HepG2 (cell line): Measurements from ENCODE around the gene PLAAT1. TPM values are rescaled to one million over a fixed set of nuclear protein-coding genes. Genes with fewer than 3 reads are reported as not detected.

Experiments
- ATAC-seq: fragments of 200-7000 bp; cut with Tn5 transposase; 3 replicates; pipeline ENCODE4 v1.9.1; 2020; ENCODE audit warnings: mild to moderate bottlenecking, moderate library complexity
- BruUV-seq: library from RNA; stranded (reverse); fragments of 400-500 nt; replicated peaks from 2 replicates; lab custom pipeline; 2021; lab: Mats Ljungman, UMichigan
- CTCF ChIA-PET: fragments of 300-600 bp; formaldehyde crosslinking; extraction: SDS; loops from one replicate; lab custom pipeline; 2021; ENCODE audit warnings: low total read pairs, inconsistent platforms, low intra/inter-chr PET ratio; lab: Yijun Ruan, JAX
- POLR2A ChIA-PET: fragments of 350-600 bp; sonication (Branson Sonifier 250); formaldehyde crosslinking; loops from one replicate; lab custom pipeline; 2020; ENCODE audit warnings: antibody characterized with exemption, inconsistent platforms; lab: Yijun Ruan, JAX
- DNase-seq: peaks from one replicate; pipeline ENCODE4 v3.0.0-alpha.2; 2015; ENCODE audit warnings: low spot score
- FAIRE-seq: peaks from 3 replicates; lab custom pipeline; 2011; peaks lifted over from hg19 to GRCh38; lab: Jason Lieb, UNC
- H2AFZ ChIP-seq: one replicate; pipeline ENCODE4 v1.6.1; 2011; ENCODE audit warnings: low read length, inconsistent platforms
- H3K27ac ChIP-seq: fragments of 300-600 bp; 3 replicates; pipeline ENCODE4 v1.8.0; 2011; ENCODE audit warnings: mixed run types, mild to moderate bottlenecking, mixed read lengths, low read length, inconsistent platforms; ENCODE audit not compliant: insufficient read depth; ENCODE audit errors: extremely low read length
- H3K27me3 ChIP-seq, 2 experiments: fragments of 200-600 bp in 1 of 2; 2 replicates in 1 of 2; 3 replicates in 1 of 2; pipeline versions ENCODE4 v1.6.0 to v1.8.0; 2011; ENCODE audit warnings: low read length in 2 of 2, mild to moderate bottlenecking in 2 of 2, moderate library complexity in 2 of 2, inconsistent platforms in 1 of 2; ENCODE audit not compliant: insufficient read depth in 2 of 2, control insufficient read depth in 1 of 2
- H3K36me3 ChIP-seq, 2 experiments: fragments of 200-600 bp in 1 of 2; replicated peaks in 1 of 2; 2 replicates in 1 of 2; 3 replicates in 1 of 2; pipeline versions ENCODE4 v1.5.1 to v1.8.0; 2011; ENCODE audit warnings: low read length in 2 of 2, inconsistent platforms in 1 of 2; ENCODE audit not compliant: insufficient read depth in 2 of 2, control insufficient read depth in 1 of 2
- H3K4me1 ChIP-seq: 2 replicates; pipeline ENCODE4 v1.5.1; 2012; ENCODE audit warnings: low read length, inconsistent platforms; ENCODE audit not compliant: insufficient read depth
- H3K4me2 ChIP-seq: 2 replicates; pipeline ENCODE4 v1.6.0; 2011; ENCODE audit warnings: low read depth, low read length, inconsistent platforms
- H3K4me3 ChIP-seq, 3 experiments: fragments of 200-600 bp in 1 of 3; sonication (generic), shearing (Covaris generic) in 1 of 3; replicated peaks in 1 of 3; 2 replicates each; pipeline ENCODE4 v1.5.1; 2011 to 2016; ENCODE audit warnings: low read length in 3 of 3, inconsistent platforms in 2 of 3, low read depth in 2 of 3, mild to moderate bottlenecking in 2 of 3, control low read depth in 1 of 3, mixed read lengths in 1 of 3; ENCODE audit not compliant: insufficient read depth in 1 of 3
- H3K79me2 ChIP-seq: one replicate; pipeline ENCODE4 v1.6.1; 2011; ENCODE audit warnings: low read length, inconsistent platforms; ENCODE audit not compliant: insufficient read depth
- H3K9ac ChIP-seq: 2 replicates; pipeline ENCODE4 v1.6.0; 2011; ENCODE audit warnings: mild to moderate bottlenecking, low read depth, low read length, inconsistent platforms; ENCODE audit not compliant: insufficient read depth
- H3K9me3 ChIP-seq: 2 replicates; pipeline ENCODE4 v1.5.1; 2012; ENCODE audit warnings: mild to moderate bottlenecking, low read length
- H4K20me1 ChIP-seq: 2 replicates; pipeline ENCODE4 v1.6.0; 2011; ENCODE audit warnings: inconsistent platforms, mild to moderate bottlenecking, low read length, moderate library complexity; ENCODE audit not compliant: insufficient read depth
- AGO2 ChIP-seq: fragments of 200-400 bp; formaldehyde crosslinking; optimal IDR thresholded peaks from 2 replicates; pipeline ENCODE3; 2017; ENCODE audit warnings: mild to moderate bottlenecking, low read depth, low read length, moderate library complexity
- BCL3 ChIP-seq: sonication (generic); formaldehyde crosslinking; IDR thresholded peaks from 2 replicates; pipeline ENCODE4 v1.5.1; 2020; ENCODE audit warnings: mild to moderate bottlenecking, missing genetic modification reagents, moderate library complexity
- NBN ChIP-seq: fragments of 450-650 bp; conservative IDR thresholded peaks from 2 replicates; pipeline ENCODE4 v1.6.1; 2017
- NFKBIZ ChIP-seq: IDR thresholded peaks from 2 replicates; pipeline ENCODE4 v1.6.1; 2018; ENCODE audit warnings: missing genetic modification reagents, missing compliant biosample characterization
- SALL2 ChIP-seq: sonication (generic); formaldehyde crosslinking; IDR thresholded peaks from 2 replicates; pipeline ENCODE4 v1.8.1; 2023; ENCODE audit warnings: mild to moderate bottlenecking, missing genetic modification reagents, inconsistent platforms
- ZBTB20 ChIP-seq: sonication (generic); formaldehyde crosslinking; IDR thresholded peaks from 2 replicates; pipeline ENCODE4 v1.8.1; 2023; ENCODE audit warnings: missing genetic modification reagents, low read depth, mild to moderate bottlenecking, borderline replicate concordance
- ZFP41 ChIP-seq: sonication (generic); formaldehyde crosslinking; IDR thresholded peaks from 2 replicates; pipeline ENCODE4 v1.4.0; 2020; ENCODE audit warnings: mild to moderate bottlenecking, missing genetic modification reagents, borderline replicate concordance
- ZNF350 ChIP-seq: sonication (generic); formaldehyde crosslinking; IDR thresholded peaks from 2 replicates; pipeline ENCODE4 v1.4.0; 2020; ENCODE audit warnings: mild to moderate bottlenecking, low read depth, missing genetic modification reagents, borderline replicate concordance
- ZNF75D ChIP-seq: sonication (generic); formaldehyde crosslinking; IDR thresholded peaks from 2 replicates; pipeline ENCODE4 v1.8.1; 2023; ENCODE audit warnings: missing genetic modification reagents, mild to moderate bottlenecking, borderline replicate concordance
- ZNF775 ChIP-seq: sonication (generic); formaldehyde crosslinking; IDR thresholded peaks from 2 replicates; pipeline ENCODE4 v1.4.0; 2020; ENCODE audit warnings: missing genetic modification reagents, mild to moderate bottlenecking, moderate library complexity, borderline replicate concordance
- WGBS: methylation state at CpG from one replicate; pipeline ENCODE4 v1.1.6; 2017; ENCODE audit warnings: low lambda C conversion rate; 5-methylcytosine and 5-hydroxymethylcytosine counted together
- in situ Hi-C: cut with HindIII; loops from 2 replicates; pipeline ENCODE4 v1.10.0; 2017; ENCODE audit warnings: low pct_unique_long_range_greater_than_20kb; ENCODE audit not compliant: extremely low pct_ligation_motif_present
- intact Hi-C: fragments of 100-400 bp; cut with micrococcal nuclease; formaldehyde crosslinking; loops from one replicate; pipeline ENCODE4 v1.10.0; 2022; ENCODE audit not compliant: unreplicated experiment
- polyA plus RNA-seq, 8 experiments: library from polyadenylated mRNA; depleted of rRNA in 3 of 8; stranded (reverse) in 7 of 8; unstranded in 1 of 8; fragments of >200 nt; fragmentation: Illumina TruSeq in 4 of 8; extraction: Trizol in 4 of 8; gene quantifications; 2 replicates each; pipeline versions ENCODE4 v1.2.1 to v1.2.3, GENCODE V29; 2011 to 2016; ENCODE audit warnings: low read depth in 4 of 8, missing spikeins in 1 of 8, mixed read lengths in 1 of 8; ENCODE audit not compliant: insufficient read depth in 1 of 8
- total RNA-seq, 5 experiments: library from RNA; depleted of rRNA; stranded (reverse); fragments of >200 nt; fragmentation: Illumina TruSeq; extraction: Trizol; gene quantifications; 2 replicates each; pipeline ENCODE4 v1.2.3, GENCODE V29; 2016; ENCODE audit warnings: low read depth in 1 of 5

PLAAT1 gene
- total and polyA plus RNA-seq, 2 of the 13 experiments (the other 11 are each of a cell fraction or from before 2014, with no cell fraction given), result not detected

- H3K27ac ChIP-seq, result no peak overlapping the region
- intact Hi-C loops (no loop called here), in situ Hi-C loops (no loop called here)
- BruUV-seq, result no TSS peak
- WGBS, result 3% methylated on average over 5 of the region's 5 CpGs
- no peaks in the 10 kb centered on the region for H3K9me3 ChIP-seq
- no peak overlapping the region for H3K9ac ChIP-seq
- POLR2A ChIA-PET, result no interaction called here
- H3K27me3 ChIP-seq, result no peaks in the 10 kb centered on the region
- H2AFZ ChIP-seq, result no peak overlapping the region
- H4K20me1 ChIP-seq, result no peaks in the 10 kb centered on the region
- DNase-seq, result no peak
- CTCF ChIA-PET, result no interaction called here
- no peak overlapping the region for H3K4me2 ChIP-seq
- no peak for TF ChIP-seq ZFP41 (CRISPR knock-in tag)
- no peak for TF ChIP-seq ZBTB20 (CRISPR knock-in tag)
- no peak for TF ChIP-seq AGO2
- TF ChIP-seq ZNF350, result no peak
- no peak for TF ChIP-seq SALL2
- no peak for TF ChIP-seq NFKBIZ (CRISPR knock-in tag)
- no peak for TF ChIP-seq ZNF75D
- no peak for TF ChIP-seq ZNF775 (CRISPR knock-in tag)
- no peak for TF ChIP-seq BCL3 (CRISPR knock-in tag)
- no peak for TF ChIP-seq NBN
- no peak overlapping the region for H3K4me3 ChIP-seq
- no peaks in the 10 kb centered on the region for H3K36me3 ChIP-seq
- no peak for ATAC-seq
- FAIRE-seq, result no peak
- H3K79me2 ChIP-seq, result no peaks in the 10 kb centered on the region
- H3K4me1 ChIP-seq, result no peaks in the 10 kb centered on the region
Observed at GRCh38 chr3:193207290-193208273, 33.4 kb upstream of the PLAAT1 start.
